Melanocyte of skin (primary cell): ENCODE results near the gene FDPS. TPM values are rescaled to one million over a fixed set of nuclear protein-coding genes. Genes with fewer than 3 reads are reported as not detected.

Experiments used
- small RNA-seq, 2 donors: library from RNA; depleted of rRNA; stranded (forward); fragments of <200 nt; gene quantifications; one replicate each; pipeline ENCODE3, GENCODE V24; 2012
- total RNA-seq, 2 donors: library from RNA; depleted of rRNA; stranded (reverse); fragments of >200 nt; gene quantifications; 2 replicates each; pipeline ENCODE4 v1.2.3, GENCODE V29; 2012

The FDPS gene
- 100 to 1,000 TPM; 295 to 435 TPM for total RNA-seq

GRCh38 chr1:155308493-155309422, at the start of gene FDPS:
FDPS (plus strand) TSS chr1:155308866; CDS start chr1:155309790, 924 bp downstream.

DNA sequence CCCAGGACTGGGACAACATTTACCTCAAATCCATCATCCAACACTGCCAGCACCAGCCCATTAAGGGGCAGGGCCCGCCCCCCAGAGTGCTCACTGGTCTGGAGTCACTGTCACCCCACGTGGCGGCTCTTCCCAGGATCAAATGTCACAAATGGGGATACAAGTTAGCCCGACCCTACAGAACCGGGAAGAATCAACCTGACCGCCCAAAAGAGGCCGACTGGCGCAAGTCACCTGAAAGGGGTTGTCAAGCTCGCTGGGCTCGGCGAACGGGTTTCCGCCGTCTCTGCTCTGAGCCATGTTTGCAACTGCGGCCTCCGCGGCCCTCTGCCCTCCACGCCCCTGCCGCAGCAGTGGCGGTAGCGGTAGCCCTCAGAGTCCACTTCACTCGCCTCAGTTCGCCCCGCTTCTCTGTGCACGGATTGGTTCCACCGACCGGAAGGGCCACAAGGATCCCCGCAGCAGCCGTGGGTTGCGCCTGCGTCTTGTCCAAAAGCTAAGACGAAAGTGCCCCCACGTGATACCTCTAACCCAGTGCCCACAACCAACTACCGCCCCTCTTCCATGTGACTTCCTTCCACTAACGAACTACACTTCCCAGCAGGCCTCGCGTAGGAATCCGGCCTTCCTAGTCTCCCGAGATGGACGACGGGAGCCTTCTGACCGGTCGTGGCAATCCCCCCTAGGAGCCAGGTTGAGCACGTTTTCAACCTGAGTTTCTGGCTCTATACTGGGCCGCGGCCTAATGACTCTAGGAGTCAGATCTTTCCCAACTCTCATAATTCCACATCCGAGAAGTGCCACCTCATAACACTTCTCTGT, 46.6 kb upstream of the FDPS start, which contains the start of gene SCAMP3:
TSS of gene SCAMP3 (minus strand) at position 509 of the 822 bp plus-strand sequence. CDS start at position 300, 209 bp downstream.

GRCh38 chr1:155273343-155274245, 35.1 kb upstream of the FDPS start, which contains the start of gene CLK2:
CLK2 (minus strand) TSS chr1:155273504; CDS start chr1:155270977, 2,527 bp downstream.

DNA sequence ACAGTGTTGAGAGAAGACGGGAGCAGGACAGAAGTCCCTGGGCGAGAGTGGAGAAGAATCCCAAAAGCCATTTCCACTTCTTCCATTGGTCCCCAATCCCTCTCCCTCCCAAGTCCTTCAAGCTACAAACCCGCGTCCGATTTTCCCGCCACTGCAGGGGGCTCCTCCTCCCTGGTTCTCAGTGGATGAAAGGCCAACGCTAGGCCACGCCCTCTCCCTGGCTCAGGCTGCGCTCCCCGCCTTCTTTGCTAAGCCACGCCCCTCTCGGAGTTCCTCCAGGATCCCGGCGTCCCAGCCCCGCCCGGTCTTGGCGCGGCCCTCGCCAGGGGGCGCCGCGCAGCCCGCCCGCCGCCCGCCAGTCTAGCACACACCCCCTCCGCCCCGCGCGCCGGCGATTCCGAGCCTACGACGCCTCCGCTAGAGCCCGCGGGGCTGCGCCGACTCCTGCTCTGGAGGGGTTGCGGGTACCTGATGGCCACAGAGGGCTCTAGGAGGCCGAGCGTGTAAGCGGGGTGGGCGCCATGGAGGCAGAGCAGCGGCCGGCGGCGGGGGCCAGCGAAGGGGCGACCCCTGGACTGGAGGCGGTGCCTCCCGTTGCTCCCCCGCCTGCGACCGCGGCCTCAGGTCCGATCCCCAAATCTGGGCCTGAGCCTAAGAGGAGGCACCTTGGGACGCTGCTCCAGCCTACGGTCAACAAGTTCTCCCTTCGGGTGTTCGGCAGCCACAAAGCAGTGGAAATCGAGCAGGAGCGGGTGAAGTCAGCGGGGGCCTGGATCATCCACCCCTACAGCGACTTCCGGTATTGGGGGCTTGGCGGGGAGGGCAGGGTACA, 31.4 kb upstream of the FDPS start, which contains the start of gene HCN3:
TSS of gene HCN3 (plus strand) at position 394 of the 832 bp plus-strand sequence. CDS start at position 522, 128 bp downstream.

DNA sequence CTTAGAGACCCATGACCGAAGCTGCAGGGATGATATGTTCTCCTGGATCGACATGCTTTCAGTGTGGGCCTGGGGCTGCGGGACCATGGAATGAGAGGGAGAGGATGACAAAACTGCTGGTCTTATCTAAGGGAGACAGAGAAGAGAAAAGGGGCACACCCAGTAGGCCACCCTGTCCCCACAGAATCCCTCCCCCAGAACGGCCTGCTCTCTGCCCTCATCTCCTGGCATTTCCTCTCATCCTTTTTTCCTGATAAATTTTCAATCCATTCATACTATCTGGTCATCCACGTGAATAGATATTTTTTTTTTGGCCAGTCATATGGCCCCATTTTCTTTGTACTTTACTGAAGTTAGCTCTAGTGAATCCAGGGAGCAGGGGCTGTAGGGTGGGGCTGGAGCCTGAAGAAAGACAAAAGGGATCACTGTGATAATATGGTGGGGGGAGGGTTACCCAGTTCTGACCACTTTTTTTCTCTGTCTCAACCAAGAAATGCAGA, 7.3 kb upstream of the FDPS start, which contains the start of gene PKLR:
TSS of gene PKLR (minus strand) at position 97 of the 500 bp plus-strand sequence. CDS start at position 54, 43 bp downstream.

DNA sequence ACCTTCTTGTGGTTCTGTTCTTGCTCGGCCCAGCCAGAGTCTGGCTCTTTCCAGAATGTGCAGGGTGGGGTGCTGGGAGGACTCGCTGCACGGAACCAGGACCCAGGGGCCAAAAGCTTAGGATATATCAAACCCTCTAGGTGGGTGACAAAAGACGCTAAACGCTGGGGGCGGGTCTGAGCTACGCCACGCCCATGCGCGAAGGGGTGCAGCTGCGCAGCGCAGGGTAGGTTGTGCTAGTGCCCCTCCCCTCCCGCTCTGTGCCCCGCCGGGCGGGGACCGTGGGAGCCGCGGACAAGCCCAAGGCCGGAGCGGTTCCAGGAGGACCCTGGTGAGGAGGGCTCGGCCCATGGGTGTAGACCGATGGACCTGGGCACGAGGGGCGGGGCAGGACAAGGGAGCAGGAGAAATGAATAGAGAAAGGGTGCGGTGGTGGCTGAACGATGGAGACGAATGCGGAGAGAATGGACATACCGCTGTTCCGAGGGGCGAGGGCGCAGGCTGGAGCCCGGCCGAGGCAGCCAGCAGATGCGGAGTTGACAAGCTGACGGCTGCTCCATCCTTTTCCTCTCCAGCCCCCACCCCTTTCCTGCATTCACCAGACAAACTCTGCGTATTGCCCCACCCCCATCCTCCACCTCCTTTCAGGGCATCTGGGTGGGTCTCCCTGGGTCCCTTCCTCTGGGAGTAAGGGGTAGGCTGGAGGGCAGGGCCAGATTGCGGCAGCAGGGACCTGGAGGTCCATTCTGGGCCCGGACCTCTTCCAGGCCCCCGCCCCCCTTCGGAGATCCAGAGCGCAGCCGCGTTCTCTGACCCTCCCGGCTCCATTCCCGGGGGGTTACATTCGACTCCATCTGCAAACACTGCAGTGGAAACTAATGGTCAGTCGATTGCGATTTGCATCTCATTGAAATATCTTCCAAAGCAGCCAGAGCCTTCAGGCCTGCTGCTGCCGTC, 12.3 kb downstream of the FDPS start, which contains the start of gene RUSC1:
TSS of gene RUSC1 (plus strand) at position 234 of the 957 bp plus-strand sequence. CDS start 880 bp downstream, outside the sequence.

Small RNA genes within 50 kb of the gene (small RNA-seq; reads per million reads assigned to genes)
- gene RNU6-106P: 0 reads per million in 2 donors

Other genes with a start within 250 kb of the FDPS start
- gene EFNA4, start 245.1 kb upstream of the FDPS start, total RNA-seq: 1 to 10 TPM; 2.1 to 3.3 TPM
- under 1 TPM; 0.33 to 0.69 TPM for gene EFNA3, start 230.0 kb upstream of the FDPS start, total RNA-seq
- gene EFNA1, start 181.0 kb upstream of the FDPS start, total RNA-seq: 10 to 100 TPM in 1 of 2 donors, 1 to 10 TPM in 1; 8.3 to 13.4 TPM
- 10 to 100 TPM; 33.3 to 43.4 TPM for gene SLC50A1, start 173.0 kb upstream of the FDPS start, total RNA-seq
- gene DPM3, start 168.3 kb upstream of the FDPS start, total RNA-seq: 10 to 100 TPM; 33.3 to 74.0 TPM
- gene KRTCAP2, start 135.6 kb upstream of the FDPS start, total RNA-seq: 100 to 1,000 TPM; 123 to 126 TPM
- 1 to 10 TPM; 3.4 to 4.3 TPM for gene TRIM46, start 135.0 kb upstream of the FDPS start, total RNA-seq
- gene THBS3, start 101.0 kb upstream of the FDPS start, total RNA-seq: 10 to 100 TPM in 1 of 2 donors, 1 to 10 TPM in 1; 8.0 to 10.3 TPM
- gene MTX1, start 100.2 kb upstream of the FDPS start, total RNA-seq: 10 to 100 TPM; 38.9 to 59.3 TPM
- gene ENTREP3, start 53.4 kb upstream of the FDPS start, total RNA-seq: 1 to 10 TPM; 6.5 to 7.7 TPM
- 10 to 100 TPM; 61.3 to 67.8 TPM for gene SCAMP3, start 46.5 kb upstream of the FDPS start, total RNA-seq
- 10 to 100 TPM; 19.6 to 20.3 TPM for gene CLK2, start 35.4 kb upstream of the FDPS start, total RNA-seq
- gene HCN3, start 31.4 kb upstream of the FDPS start, total RNA-seq: 1 to 10 TPM; 1.0 to 2.0 TPM
- gene PKLR, start 7.4 kb upstream of the FDPS start, total RNA-seq: under 1 TPM in 1 of 2 donors, not detected in 1; 0.33 TPM
- gene RUSC1, start 12.0 kb downstream of the FDPS start, total RNA-seq: 10 to 100 TPM; 17.9 to 24.6 TPM